Progenitor cell of endocrine pancreas (in vitro differentiated cells): Measurements from ENCODE around the gene NKD1. TPM values are rescaled to one million over a fixed set of nuclear protein-coding genes. Genes with fewer than 3 reads are reported as not detected.

ENCODE experiments used
- DNase-seq: peaks from one replicate; pipeline ENCODE4 v3.0.0; 2021; ENCODE audit warnings: low spot score; ENCODE audit not compliant: unreplicated experiment
- H3K27ac Mint-ChIP-seq: 2 replicates; pipeline ENCODE4 v1.8.0; 2021; ENCODE audit warnings: mild to moderate bottlenecking, moderate library complexity, mixed read lengths
- H3K27me3 Mint-ChIP-seq: 2 replicates; pipeline ENCODE4 v1.8.0; 2021; ENCODE audit warnings: mixed read lengths
- H3K36me3 Mint-ChIP-seq: 2 replicates; pipeline ENCODE4 v1.8.0; 2022; ENCODE audit warnings: mixed read lengths; ENCODE audit not compliant: insufficient read depth
- H3K4me1 Mint-ChIP-seq: 2 replicates; pipeline ENCODE4 v1.8.0; 2021; ENCODE audit warnings: low read depth, mixed read lengths
- H3K4me3 Mint-ChIP-seq: 2 replicates; pipeline ENCODE4 v1.8.0; 2021; ENCODE audit warnings: low read depth, mild to moderate bottlenecking, moderate library complexity, mixed read lengths
- H3K9me3 Mint-ChIP-seq: 2 replicates; pipeline ENCODE4 v1.8.0; 2021; ENCODE audit warnings: low read depth, mixed read lengths
- CTCF ChIP-seq: fragments of 200-600 bp; sonication (generic); IDR thresholded peaks from one replicate; pipeline ENCODE4 v1.5.0; 2021; ENCODE audit warnings: antibody characterized with exemption, mild to moderate bottlenecking; ENCODE audit not compliant: unreplicated experiment
- long read RNA-seq: library from polyadenylated mRNA; unstranded; transcript quantifications from one replicate; pipeline ENCODE4 v2.0.0, GENCODE V29; 2020
- total RNA-seq: library from RNA; stranded (reverse); gene quantifications from 2 replicates; pipeline ENCODE4 v1.2.1, GENCODE V29; 2021

The NKD1 gene
- 2.8 and 3.0 TPM in 2 replicates for total RNA-seq
- long read RNA-seq, partial matches to known transcripts: 0 of 2 reads
- long read RNA-seq, other reads (novel, unspliced or antisense): 2 of 2 reads

- peak; percentile 63 for DNase-seq
- Mint-ChIP-seq H3K27me3 (peaks cover 58% of the 10 kb centered on the region), H3K4me1 (peaks cover 7% of the 10 kb centered on the region), H3K4me3 (peak within 1 kb of the TSS; percentile 73), H3K27ac (no peak within 1 kb of the TSS), H3K36me3 (no peaks in the 10 kb centered on the region), H3K9me3 (no peaks in the 10 kb centered on the region)
- no peak for TF ChIP-seq CTCF
These were observed at the start of gene NKD1 for GRCh38 chr16:50548125-50548908. TSS of gene NKD1 (plus strand) at chr16:50548396. CDS start at chr16:50548554, 158 bp downstream.

- H3K27ac Mint-ChIP-seq: no peak overlapping the region
- H3K9me3 Mint-ChIP-seq: no peaks in the 10 kb centered on the region
- H3K4me3 Mint-ChIP-seq: no peak overlapping the region
- H3K36me3 Mint-ChIP-seq: no peaks in the 10 kb centered on the region
- TF ChIP-seq CTCF: no peak
- no peak for DNase-seq
- no peaks in the 10 kb centered on the region for H3K27me3 Mint-ChIP-seq
- no peaks in the 10 kb centered on the region for H3K4me1 Mint-ChIP-seq
These were observed 49.6 kb upstream of the NKD1 start for GRCh38 chr16:50498431-50499155.

GRCh38 chr16:50499254-50499653 lies 48.9 kb upstream of the NKD1 start:
- no peak for TF ChIP-seq CTCF
- H3K4me1 Mint-ChIP-seq: no peaks in the 10 kb centered on the region
- DNase-seq: no peak
- no peaks in the 10 kb centered on the region for H3K9me3 Mint-ChIP-seq
- no peaks in the 10 kb centered on the region for H3K27me3 Mint-ChIP-seq
- no peak overlapping the region for H3K4me3 Mint-ChIP-seq
- no peaks in the 10 kb centered on the region for H3K36me3 Mint-ChIP-seq
- no peak overlapping the region for H3K27ac Mint-ChIP-seq

- no peak for DNase-seq
- Mint-ChIP-seq H3K4me3 (no peak overlapping the region), H3K4me1 (no peaks in the 10 kb centered on the region), H3K27me3 (peaks cover 4% of the 10 kb centered on the region), H3K27ac (no peak overlapping the region), H3K36me3 (no peaks in the 10 kb centered on the region), H3K9me3 (no peaks in the 10 kb centered on the region)
- TF ChIP-seq CTCF: no peak
These were observed 47.9 kb upstream of the NKD1 start for GRCh38 chr16:50500171-50500874.

GRCh38 chr16:50501251-50501650 lies 46.9 kb upstream of the NKD1 start:
- Mint-ChIP-seq H3K36me3 (no peaks in the 10 kb centered on the region), H3K27me3 (peaks cover 13% of the 10 kb centered on the region), H3K4me1 (peaks cover 4% of the 10 kb centered on the region), H3K27ac (no peak overlapping the region), H3K9me3 (no peaks in the 10 kb centered on the region), H3K4me3 (no peak overlapping the region)
- no peak for TF ChIP-seq CTCF
- DNase-seq: no peak
